Panc1 (cell line): Measurements from ENCODE around the gene TIE1. TPM values are rescaled to one million over a fixed set of nuclear protein-coding genes. Genes with fewer than 3 reads are reported as not detected.

Source experiments
- ATAC-seq: fragments of 200-7000 bp; cut with Tn5 transposase; 2 replicates; pipeline ENCODE4 v1.9.1; 2020; ENCODE audit warnings: mild to moderate bottlenecking, moderate library complexity
- BruUV-seq: library from RNA; stranded (reverse); fragments of 400-500 nt; replicated peaks from 2 replicates; lab custom pipeline; 2021; lab: Mats Ljungman, UMichigan
- CTCF ChIA-PET: fragments of 300-600 bp; sonication (Branson Sonifier 250); formaldehyde crosslinking; loops from one replicate; lab custom pipeline; 2022; ENCODE audit warnings: antibody characterized with exemption; lab: Charles Lee
- POLR2A ChIA-PET: fragments of 300-600 bp; sonication (Branson Sonifier 250); formaldehyde crosslinking; loops from one replicate; lab custom pipeline; 2022; ENCODE audit warnings: antibody characterized with exemption; lab: Charles Lee
- DNase-seq: peaks from one replicate; pipeline ENCODE4 v3.0.0-alpha.2; 2010; ENCODE audit warnings: low read depth, low spot score
- H3K27ac ChIP-seq: 2 replicates; pipeline ENCODE4 v1.5.1; 2011; ENCODE audit warnings: mild to moderate bottlenecking, low read length, inconsistent platforms
- H3K27me3 ChIP-seq: fragments of 200-500 bp; sonication (Bioruptor generic); 2 replicates; pipeline ENCODE4 v1.6.0; 2014; ENCODE audit warnings: low read length, inconsistent platforms; ENCODE audit not compliant: control insufficient read depth, insufficient read depth
- H3K36me3 ChIP-seq: fragments of 200-500 bp; sonication (Bioruptor generic); 2 replicates; pipeline ENCODE4 v1.5.1; 2014; ENCODE audit warnings: inconsistent platforms, mild to moderate bottlenecking, low read length, moderate library complexity; ENCODE audit not compliant: control insufficient read depth, insufficient read depth
- H3K4me1 ChIP-seq: 2 replicates; pipeline ENCODE4 v1.5.1; 2011; ENCODE audit warnings: inconsistent platforms, mild to moderate bottlenecking, low read length, moderate library complexity; ENCODE audit not compliant: control insufficient read depth, insufficient read depth
- H3K4me3 ChIP-seq, 2 experiments: 2 replicates each; pipeline ENCODE4 v1.5.1; 2011 to 2012; ENCODE audit warnings: low read depth in 2 of 2, low read length in 2 of 2, mild to moderate bottlenecking in 2 of 2, inconsistent platforms in 1 of 2, moderate library complexity in 1 of 2
- H3K9me3 ChIP-seq: fragments of 200-500 bp; sonication (Bioruptor generic); 2 replicates; pipeline ENCODE4 v1.5.1; 2014; ENCODE audit warnings: low read depth, mild to moderate bottlenecking, inconsistent platforms, low read length, moderate library complexity; ENCODE audit not compliant: control insufficient read depth, insufficient read depth
- CTCF ChIP-seq: fragments of 450-650 bp; IDR thresholded peaks from 2 replicates; pipeline ENCODE4 v1.5.1; 2017; ENCODE audit warnings: mild to moderate bottlenecking
- POLR2AphosphoS5 ChIP-seq: IDR thresholded peaks from 2 replicates; pipeline ENCODE4 v1.6.1; 2012; ENCODE audit warnings: mild to moderate bottlenecking, low read depth, low read length, moderate library complexity
- REST ChIP-seq, 2 experiments: IDR thresholded peaks; 2 replicates each; pipeline ENCODE4 v1.6.1; 2011 to 2012; ENCODE audit warnings: low read depth in 2 of 2, control low read depth in 1 of 2, low read length in 1 of 2, mild to moderate bottlenecking in 1 of 2, moderate library complexity in 1 of 2; ENCODE audit not compliant: insufficient read depth in 1 of 2
- SIN3A ChIP-seq: IDR thresholded peaks from 2 replicates; pipeline ENCODE4 v1.6.1; 2012; ENCODE audit warnings: low read depth, mild to moderate bottlenecking, low read length, moderate library complexity, borderline replicate concordance; ENCODE audit not compliant: insufficient read depth
- TCF7L2 ChIP-seq: IDR thresholded peaks from 2 replicates; pipeline ENCODE4 v1.6.1; 2011; ENCODE audit warnings: mild to moderate bottlenecking, low read depth, low read length, inconsistent platforms
- in situ Hi-C: cut with HindIII; loops from 2 replicates; pipeline ENCODE4 v1.10.0; 2016; ENCODE audit warnings: low sequenced_read_pairs, low pct_unique_long_range_greater_than_20kb
- intact Hi-C: fragments of 100-400 bp; cut with micrococcal nuclease; formaldehyde crosslinking; loops from one replicate; pipeline ENCODE4 v1.10.0; 2022; ENCODE audit not compliant: unreplicated experiment
- total RNA-seq: library from RNA; stranded (reverse); gene quantifications from one replicate; pipeline ENCODE4 v1.2.1, GENCODE V29; 2021; ENCODE audit not compliant: unreplicated experiment

TIE1 gene
- total RNA-seq, 1 experiment from 2014 or later: 0.28 TPM

- in situ Hi-C loops (no loop called here), intact Hi-C loops (no loop called here)
- no peak for ATAC-seq
- ChIA-PET POLR2A (no interaction called here), CTCF (no interaction called here)
- Histone ChIP-seq H3K27me3 (no peaks in the 10 kb centered on the region), H3K27ac (no peak overlapping the region), H3K4me1 (no peaks in the 10 kb centered on the region), H3K9me3 (no peaks in the 10 kb centered on the region), H3K4me3 (no peak overlapping the region), H3K36me3 (no peaks in the 10 kb centered on the region)
- no peak for DNase-seq
- TF ChIP-seq REST (IDR thresholded peaks at IDR 0.05; ENCODE audit: insufficient read depth in 1 of 2, low read depth in 2 of 2, low read length in 1 of 2) (no peak), TCF7L2 (no peak), CTCF (no peak), SIN3A (no peak), POLR2AphosphoS5 (no peak)
- no TSS peak for BruUV-seq
Measured at GRCh38 chr1:43338001-43338400, 37.2 kb downstream of the TIE1 start.

- H3K4me3 ChIP-seq: no peak overlapping the region
- H3K4me1 ChIP-seq: no peaks in the 10 kb centered on the region
- ChIA-PET CTCF (no interaction called here), POLR2A (interaction anchor here (1.1 kb wide), 1 partner anchor 10 kb away, joined by 3 read pairs; no protein-coding TSS in a partner anchor)
- TF ChIP-seq SIN3A (no peak), REST (IDR thresholded peaks at IDR 0.05; ENCODE audit: insufficient read depth in 1 of 2, low read depth in 2 of 2, low read length in 1 of 2) (no peak), CTCF (no peak)
- DNase-seq: no peak
- in situ Hi-C loops (no loop called here), intact Hi-C loops (no loop called here)
- no TSS peak for BruUV-seq
- H3K36me3 ChIP-seq: no peaks in the 10 kb centered on the region
- H3K27ac ChIP-seq: no peak overlapping the region
- H3K27me3 ChIP-seq: no peaks in the 10 kb centered on the region
- no peak for ATAC-seq
- no peaks in the 10 kb centered on the region for H3K9me3 ChIP-seq
Measured at GRCh38 chr1:43339584-43340232, 38.9 kb downstream of the TIE1 start.
